C4-2B (cell line): ENCODE results near the gene SERINC5.
"Not testable (repeated sequence)": the region's sequence is repeated elsewhere in the genome, so short reads cannot be mapped to it uniquely, and the experiment has no call there.

Experiments used
- ZFX ChIP-seq: fragments of 450-650 bp; IDR thresholded peaks from 2 replicates; pipeline ENCODE4 v1.6.1; 2017
- TF ChIP-seq, protein P1 (sequence below): fragments of 450-650 bp; conservative IDR thresholded peaks from 2 replicates; pipeline ENCODE4 v1.5.1; 2017; ENCODE audit warnings: mild to moderate bottlenecking

DNA sequence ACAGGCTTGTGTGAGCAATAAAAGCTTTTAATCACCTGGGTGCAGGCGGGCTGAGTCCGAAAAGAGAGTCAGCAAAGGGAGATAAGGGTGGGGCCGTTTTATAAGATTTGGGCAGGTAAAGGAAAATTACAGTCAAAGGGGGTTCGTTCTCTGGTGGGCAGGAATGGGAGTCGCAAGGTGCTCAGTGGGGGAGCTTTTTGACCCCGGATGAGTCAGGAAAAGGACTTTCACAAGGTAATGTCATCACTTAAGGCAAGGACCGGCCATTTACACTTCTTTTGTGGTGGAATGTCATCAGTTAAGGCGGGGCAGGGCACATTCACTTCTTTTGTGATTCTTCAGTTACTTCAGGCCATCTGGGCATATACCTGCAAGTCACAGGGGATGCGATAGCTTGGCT lies 70.3 kb downstream of the SERINC5 start:
- TF ChIP-seq, protein P1, sequence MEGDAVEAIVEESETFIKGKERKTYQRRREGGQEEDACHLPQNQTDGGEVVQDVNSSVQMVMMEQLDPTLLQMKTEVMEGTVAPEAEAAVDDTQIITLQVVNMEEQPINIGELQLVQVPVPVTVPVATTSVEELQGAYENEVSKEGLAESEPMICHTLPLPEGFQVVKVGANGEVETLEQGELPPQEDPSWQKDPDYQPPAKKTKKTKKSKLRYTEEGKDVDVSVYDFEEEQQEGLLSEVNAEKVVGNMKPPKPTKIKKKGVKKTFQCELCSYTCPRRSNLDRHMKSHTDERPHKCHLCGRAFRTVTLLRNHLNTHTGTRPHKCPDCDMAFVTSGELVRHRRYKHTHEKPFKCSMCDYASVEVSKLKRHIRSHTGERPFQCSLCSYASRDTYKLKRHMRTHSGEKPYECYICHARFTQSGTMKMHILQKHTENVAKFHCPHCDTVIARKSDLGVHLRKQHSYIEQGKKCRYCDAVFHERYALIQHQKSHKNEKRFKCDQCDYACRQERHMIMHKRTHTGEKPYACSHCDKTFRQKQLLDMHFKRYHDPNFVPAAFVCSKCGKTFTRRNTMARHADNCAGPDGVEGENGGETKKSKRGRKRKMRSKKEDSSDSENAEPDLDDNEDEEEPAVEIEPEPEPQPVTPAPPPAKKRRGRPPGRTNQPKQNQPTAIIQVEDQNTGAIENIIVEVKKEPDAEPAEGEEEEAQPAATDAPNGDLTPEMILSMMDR: not testable (repeated sequence)
- not testable (repeated sequence) for TF ChIP-seq ZFX
